Stimulated activated CD4-positive, alpha-beta T cell treated with anti-CD3 and anti-CD28 coated beads, Interleukin-4, amount 100 ng/mL, for 24 hours (primary cell): ENCODE data around the gene INPP5A.
"Not testable (repeated sequence)": the region's sequence is repeated elsewhere in the genome, so short reads cannot be mapped to it uniquely, and the experiment has no call there.

ENCODE experiments used
- DNase-seq: peaks from one replicate; pipeline ENCODE4 v3.0.0-alpha.2; 2020

Gene INPP5A

GRCh38 chr10:132699411-132700155 is 162.0 kb downstream of the INPP5A start:
- no peak for DNase-seq

DNA sequence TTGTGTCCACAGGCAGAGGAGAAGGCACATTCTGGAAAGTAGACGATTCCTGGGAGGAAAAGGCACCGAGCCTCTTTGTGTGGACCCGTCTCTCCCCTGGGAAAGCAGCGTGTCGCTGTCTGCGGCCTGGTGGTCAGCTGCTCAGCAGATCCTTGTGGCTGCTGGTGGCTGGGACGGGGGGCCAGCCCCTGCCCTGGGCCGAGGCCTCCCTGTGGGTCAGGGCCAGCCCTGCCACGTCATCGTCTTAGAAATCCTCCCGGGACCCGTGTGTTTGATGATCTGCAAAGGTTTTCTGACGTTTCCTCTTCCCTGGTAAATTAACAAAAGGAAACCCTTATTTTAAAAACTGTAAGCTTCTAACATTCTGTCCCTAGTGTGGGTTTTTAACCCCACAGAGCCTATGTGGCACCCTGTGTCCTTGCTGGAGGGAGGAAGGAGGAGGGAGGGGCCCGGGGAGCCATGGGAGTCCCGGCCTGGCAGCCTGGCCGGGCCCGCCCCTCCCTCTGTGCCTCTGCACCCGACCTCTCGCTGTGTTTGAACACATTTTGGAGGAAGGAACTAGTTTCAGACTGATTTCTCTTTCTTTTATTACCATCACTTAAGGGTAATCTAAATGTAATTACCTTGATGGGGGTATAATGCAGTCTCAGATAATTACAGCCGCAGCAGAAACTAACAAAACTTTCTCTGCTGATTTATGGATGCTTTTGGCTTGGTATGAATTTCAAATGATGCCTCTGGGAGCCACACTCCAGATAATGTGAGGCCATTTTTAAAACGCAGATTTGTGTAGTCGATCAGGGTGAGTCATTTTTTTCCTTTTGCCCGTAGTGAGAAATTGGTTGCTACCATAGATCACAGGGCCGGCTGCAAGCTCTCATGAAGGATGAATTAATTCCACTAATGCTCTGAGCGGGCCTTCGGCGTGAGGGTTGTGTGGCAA is 162.8 kb downstream of the INPP5A start:
- DNase-seq, result no peak

DNA sequence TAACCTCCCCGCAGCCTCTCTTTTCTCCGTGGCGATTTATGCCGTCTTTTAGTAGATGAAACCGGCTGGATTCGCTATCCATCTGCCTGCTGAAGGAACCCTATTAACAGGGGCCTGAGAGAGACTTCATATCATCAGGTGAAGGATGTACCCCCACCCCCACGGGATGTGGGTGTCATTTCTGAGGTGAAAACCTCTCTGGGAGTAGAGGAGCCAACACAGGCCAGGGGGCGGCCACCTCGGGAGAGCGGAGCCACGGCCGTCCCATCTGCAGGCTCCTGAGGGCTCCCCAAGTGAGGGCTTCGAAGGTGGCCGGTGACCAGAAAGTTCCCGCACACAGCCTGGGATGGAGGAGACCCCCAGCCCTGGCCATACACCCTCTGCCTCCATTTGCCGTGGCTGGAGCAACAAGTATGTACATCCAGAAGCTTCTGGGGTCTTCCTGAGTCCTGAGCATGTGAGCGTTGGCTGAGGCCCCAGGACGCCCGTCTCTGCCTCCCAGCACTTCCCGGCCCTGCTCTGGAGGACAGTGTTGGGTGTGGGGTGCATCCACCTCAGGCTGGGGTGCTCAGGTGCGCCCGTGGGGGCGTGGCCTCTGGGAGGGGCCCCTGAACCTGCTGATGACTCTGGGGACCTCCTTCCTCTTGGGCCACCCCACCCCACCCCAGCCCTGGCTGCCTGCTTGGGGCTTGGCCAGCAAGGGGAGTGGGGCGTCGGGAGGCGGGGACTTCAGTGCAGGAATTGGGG is 163.7 kb downstream of the INPP5A start:
- DNase-seq, result no peak

DNA sequence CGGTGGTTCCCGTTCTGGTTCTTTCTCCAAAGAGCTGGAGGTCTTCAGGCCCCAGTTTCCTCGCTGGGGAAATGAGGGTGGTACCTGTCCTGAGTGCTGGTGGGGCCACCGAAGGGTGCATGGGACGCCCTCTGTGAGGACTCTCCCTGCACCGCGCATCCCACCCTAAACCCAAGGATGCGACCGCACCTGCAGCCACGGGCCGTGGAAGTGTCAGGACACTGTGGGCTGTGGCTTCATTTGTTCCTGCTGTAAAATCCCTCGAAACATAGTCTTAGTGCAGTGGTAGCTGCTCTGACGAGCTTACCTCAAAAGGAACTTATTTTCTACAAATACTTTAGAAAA is 164.2 kb downstream of the INPP5A start:
- DNase-seq, result no peak

GRCh38 chr10:132702601-132703418 is 165.2 kb downstream of the INPP5A start:
- DNase-seq, result no peak

DNA sequence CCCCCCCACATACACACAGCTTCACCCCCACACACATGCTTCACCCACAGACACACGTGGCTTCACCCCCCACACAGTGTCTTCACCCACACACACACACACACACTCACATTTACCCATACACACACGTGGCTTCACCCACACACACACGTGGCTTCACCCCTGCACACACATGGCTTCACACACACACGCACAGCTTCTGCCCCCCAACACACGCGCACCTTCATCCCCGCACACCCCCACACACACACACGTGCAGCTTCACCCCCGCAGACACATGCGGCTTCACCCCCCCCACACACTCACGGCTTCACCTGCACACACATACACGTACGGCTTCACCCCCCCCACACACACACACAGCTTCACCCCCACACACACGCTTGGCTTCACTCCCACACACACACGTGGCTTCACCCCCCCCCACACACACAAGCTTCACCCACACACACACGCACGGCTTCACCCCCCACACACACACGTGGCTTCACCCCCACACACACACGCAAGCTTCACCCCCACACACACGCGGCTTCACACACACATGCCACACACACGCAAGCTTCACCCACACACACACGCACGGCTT is 165.9 kb downstream of the INPP5A start:
- DNase-seq, result no peak

DNA sequence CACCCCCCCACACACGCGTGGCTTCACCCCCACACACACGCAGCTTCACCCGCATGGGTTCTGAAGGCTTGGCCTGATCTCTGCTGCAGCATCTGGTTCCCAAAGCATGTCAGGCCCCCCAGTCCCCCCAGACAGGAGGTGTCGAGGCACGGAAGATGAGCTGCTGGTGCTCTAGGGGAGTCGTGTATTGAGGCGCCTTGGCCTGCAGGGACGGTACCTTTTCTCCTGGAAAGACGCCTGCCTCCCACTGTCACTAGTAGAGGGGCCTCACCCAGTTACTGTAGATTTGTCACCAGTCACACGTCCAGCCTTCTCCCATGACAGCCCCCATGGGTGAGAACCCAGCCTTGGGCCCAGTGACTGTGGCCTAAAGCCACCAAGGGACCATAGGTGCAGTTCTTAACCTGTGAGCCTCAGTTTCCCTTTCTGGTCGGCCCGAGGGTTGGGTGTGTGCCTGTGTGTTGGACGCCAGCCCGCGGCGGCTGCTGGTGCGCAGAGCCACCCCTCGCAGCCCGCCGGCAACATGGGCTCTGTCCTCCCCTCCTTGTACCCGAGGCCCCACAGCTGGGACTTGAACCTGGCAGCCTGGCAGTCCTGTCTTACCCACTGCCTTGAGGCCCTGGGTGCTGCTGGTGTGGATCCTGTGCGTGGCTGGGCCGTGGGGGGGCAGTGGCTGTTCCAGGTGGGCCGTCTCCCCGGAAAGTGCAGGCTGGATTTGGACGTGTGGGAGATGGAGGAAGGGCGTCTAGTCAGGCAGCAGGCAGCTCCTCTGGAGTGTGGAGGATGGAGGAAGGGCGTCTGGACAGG is 166.6 kb downstream of the INPP5A start:
- DNase-seq, result no peak

- DNase-seq, result not testable (repeated sequence)
These were observed 167.2 kb downstream of the INPP5A start for GRCh38 chr10:132704815-132705064.

DNA sequence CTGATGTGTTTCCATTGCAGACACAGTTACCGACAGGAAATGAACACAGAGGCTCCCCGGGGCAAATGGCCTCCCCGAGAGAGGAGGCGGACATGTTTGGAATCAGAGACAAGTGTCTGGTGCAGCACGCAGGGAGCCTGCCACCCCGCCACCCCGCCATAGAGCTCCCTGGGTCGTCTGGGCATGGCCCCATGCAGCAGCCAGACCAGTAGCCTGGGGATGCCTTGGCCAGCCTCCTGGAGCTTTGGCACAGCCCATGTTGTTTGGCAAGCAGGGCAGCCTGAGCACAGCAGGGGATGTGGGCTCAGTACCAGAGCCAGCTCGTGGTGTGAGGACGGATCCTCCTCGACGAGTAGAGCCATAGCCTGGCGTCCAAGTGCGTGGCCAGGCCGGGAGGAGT is 167.6 kb downstream of the INPP5A start:
- DNase-seq, result no peak

GRCh38 chr10:132705943-132706342 is 168.4 kb downstream of the INPP5A start:
- DNase-seq, result no peak

- DNase-seq, result no peak
These were observed 169.1 kb downstream of the INPP5A start for GRCh38 chr10:132706701-132707100.

- no peak for DNase-seq
These were observed 169.7 kb downstream of the INPP5A start for GRCh38 chr10:132707121-132707775.

DNA sequence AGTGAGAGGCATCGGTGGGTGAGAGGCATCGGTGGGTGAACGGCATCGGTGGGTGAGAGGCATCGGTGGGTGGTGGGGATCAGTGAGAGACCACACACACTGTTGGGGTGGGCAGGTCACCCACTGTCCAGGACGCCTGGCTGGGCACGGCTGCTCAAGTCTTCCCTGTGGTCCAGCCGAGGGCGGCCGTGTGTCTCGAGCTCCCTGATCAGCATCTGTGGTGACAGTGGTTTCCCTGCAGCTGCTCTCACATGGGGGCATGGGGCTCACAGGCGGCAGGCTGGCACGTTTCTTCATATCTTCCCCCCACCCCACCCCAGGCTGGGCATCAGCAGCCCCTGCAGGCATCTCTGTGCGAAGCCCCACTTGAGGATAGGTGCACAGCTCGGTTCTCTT is 170.2 kb downstream of the INPP5A start:
- DNase-seq, result no peak

- DNase-seq, result no peak
These were observed 170.9 kb downstream of the INPP5A start for GRCh38 chr10:132708441-132708840.

DNA sequence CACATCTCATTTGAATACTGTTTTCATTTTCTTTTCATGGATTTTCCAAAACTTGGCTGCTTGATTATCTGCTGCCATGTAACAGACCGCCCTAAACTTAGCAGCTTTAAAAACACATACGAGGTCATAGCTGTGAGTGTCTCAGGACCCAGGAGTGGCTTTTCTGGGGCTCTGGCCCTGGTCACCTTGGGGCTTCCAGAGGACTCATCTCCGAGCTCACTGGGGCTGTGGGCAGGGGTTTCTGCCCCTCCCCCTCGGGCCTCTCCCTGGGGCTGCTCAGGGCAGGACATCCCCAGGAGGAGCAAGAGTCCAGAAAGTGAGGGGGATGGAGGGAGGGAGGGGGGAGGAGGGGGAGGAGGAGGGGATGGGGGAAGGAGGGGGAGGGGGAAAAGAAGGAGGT is 171.3 kb downstream of the INPP5A start:
- no peak for DNase-seq

DNA sequence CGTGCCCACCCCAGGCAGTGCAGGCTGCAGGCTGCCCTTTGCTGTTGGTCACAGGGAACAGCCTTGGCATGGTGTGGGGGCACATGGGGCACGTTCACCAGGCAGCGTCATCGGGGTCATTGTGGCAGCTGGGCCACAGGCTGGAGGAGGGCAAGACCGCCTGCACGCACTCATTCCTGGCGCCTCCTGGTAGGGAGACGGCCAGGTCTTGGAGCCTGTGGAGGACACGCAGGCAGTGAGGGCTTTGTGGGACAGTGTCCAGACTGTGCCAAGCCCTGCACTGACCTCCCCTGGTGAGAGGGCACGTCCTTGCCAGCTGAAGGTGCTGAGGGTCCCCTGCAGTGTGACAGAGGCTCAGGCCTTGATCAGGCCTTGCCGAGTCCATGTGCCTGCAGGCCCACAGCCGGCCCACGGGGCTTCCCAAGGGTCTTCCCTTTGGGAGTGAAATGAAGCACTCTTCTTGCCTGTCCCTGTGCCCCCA is 171.9 kb downstream of the INPP5A start:
- DNase-seq, result no peak

DNA sequence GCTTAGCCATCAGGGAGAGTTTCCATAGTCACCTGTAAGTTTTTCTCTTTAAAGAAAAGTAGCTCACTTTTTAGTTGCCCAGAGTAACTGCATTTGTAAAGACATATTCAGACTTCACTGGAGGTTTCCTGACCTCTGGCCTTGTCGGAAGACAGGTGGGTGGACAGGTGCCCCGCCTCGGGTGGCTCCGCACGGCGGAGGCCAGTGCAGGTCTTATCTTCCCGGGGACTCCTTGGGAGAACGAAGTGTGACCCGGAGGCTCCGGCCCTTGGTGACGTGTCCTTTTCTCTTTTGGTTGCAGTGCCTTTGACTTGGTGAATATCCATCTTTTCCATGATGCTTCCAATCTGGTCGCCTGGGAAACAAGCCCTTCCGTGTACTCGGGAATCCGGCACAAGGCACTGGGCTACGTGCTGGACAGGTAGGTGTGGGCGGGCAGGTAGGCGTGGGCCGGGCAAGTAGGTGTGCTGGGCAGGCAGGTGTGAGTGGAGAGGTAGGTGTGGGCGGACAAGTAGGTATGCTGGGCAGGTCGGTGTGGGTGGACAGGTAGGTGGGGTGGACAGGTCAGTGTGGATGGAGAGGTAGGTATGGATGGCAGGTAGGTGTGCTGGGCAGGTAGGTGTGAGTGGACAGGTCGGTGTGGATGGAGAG is 172.6 kb downstream of the INPP5A start:
- no peak for DNase-seq

DNA sequence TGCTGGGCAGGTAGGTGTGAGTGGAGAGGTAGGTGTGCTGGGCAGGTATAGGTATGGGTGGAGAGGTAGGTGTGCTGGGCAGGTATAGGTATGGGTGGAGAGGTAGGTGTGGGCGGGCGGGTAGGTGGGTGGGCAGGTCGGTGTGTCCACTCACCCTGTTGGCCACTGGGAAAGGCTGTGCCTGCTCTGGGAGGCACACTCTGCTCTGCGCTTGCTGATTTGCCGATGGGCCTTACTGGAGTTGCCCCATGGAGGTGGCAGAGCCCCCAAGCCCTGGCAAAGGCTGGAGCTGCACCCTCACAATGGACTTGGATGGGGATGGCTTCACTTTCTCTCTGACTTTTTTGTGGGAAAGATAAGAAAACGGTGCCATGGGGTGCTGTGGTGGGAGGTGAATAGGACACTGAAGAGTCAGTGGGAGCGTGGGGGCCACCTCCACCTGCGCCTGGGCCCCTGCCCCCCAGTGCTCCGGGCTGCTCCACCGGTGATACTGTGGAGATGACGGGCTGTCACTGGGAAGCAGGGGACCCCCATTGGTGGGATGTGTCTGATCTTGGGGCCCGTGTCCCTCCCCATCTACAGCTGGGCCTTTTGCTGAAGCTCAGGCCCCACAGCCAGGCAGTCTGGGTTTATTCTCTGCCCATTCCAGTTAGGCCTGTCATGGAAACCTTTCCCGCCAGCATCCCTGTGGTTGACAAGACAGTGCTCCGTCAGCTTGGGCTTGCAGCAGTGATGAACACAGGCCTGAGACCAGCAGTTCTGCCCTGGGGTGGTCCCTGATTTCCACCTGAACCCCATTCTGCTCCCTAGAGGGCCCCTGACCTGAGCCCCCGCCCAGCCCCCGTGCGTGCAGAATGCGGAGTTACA is 173.4 kb downstream of the INPP5A start:
- DNase-seq, result no peak

GRCh38 chr10:132711613-132712121 is 174.1 kb downstream of the INPP5A start:
- no peak for DNase-seq
